HepG2 (cell line): Measurements from ENCODE around the gene NXPH1. TPM values are rescaled to one million over a fixed set of nuclear protein-coding genes. Genes with fewer than 3 reads are reported as not detected.

Experiments used
- ATAC-seq: fragments of 200-7000 bp; cut with Tn5 transposase; 3 replicates; pipeline ENCODE4 v1.9.1; 2020; ENCODE audit warnings: mild to moderate bottlenecking, moderate library complexity
- BruUV-seq: library from RNA; stranded (reverse); fragments of 400-500 nt; replicated peaks from 2 replicates; lab custom pipeline; 2021; lab: Mats Ljungman, UMichigan
- CTCF ChIA-PET: fragments of 300-600 bp; formaldehyde crosslinking; extraction: SDS; loops from one replicate; lab custom pipeline; 2021; ENCODE audit warnings: low total read pairs, inconsistent platforms, low intra/inter-chr PET ratio; lab: Yijun Ruan, JAX
- POLR2A ChIA-PET: fragments of 350-600 bp; sonication (Branson Sonifier 250); formaldehyde crosslinking; loops from one replicate; lab custom pipeline; 2020; ENCODE audit warnings: antibody characterized with exemption, inconsistent platforms; lab: Yijun Ruan, JAX
- DNase-seq: peaks from one replicate; pipeline ENCODE4 v3.0.0-alpha.2; 2015; ENCODE audit warnings: low spot score
- FAIRE-seq: peaks from 3 replicates; lab custom pipeline; 2011; peaks lifted over from hg19 to GRCh38; lab: Jason Lieb, UNC
- H2AFZ ChIP-seq: one replicate; pipeline ENCODE4 v1.6.1; 2011; ENCODE audit warnings: low read length, inconsistent platforms
- H3K27ac ChIP-seq: fragments of 300-600 bp; 3 replicates; pipeline ENCODE4 v1.8.0; 2011; ENCODE audit warnings: mixed run types, mild to moderate bottlenecking, mixed read lengths, low read length, inconsistent platforms; ENCODE audit not compliant: insufficient read depth; ENCODE audit errors: extremely low read length
- H3K27me3 ChIP-seq, 2 experiments: fragments of 200-600 bp in 1 of 2; 2 replicates in 1 of 2; 3 replicates in 1 of 2; pipeline versions ENCODE4 v1.6.0 to v1.8.0; 2011; ENCODE audit warnings: low read length in 2 of 2, mild to moderate bottlenecking in 2 of 2, moderate library complexity in 2 of 2, inconsistent platforms in 1 of 2; ENCODE audit not compliant: insufficient read depth in 2 of 2, control insufficient read depth in 1 of 2
- H3K36me3 ChIP-seq, 2 experiments: fragments of 200-600 bp in 1 of 2; replicated peaks in 1 of 2; 2 replicates in 1 of 2; 3 replicates in 1 of 2; pipeline versions ENCODE4 v1.5.1 to v1.8.0; 2011; ENCODE audit warnings: low read length in 2 of 2, inconsistent platforms in 1 of 2; ENCODE audit not compliant: insufficient read depth in 2 of 2, control insufficient read depth in 1 of 2
- H3K4me1 ChIP-seq: 2 replicates; pipeline ENCODE4 v1.5.1; 2012; ENCODE audit warnings: low read length, inconsistent platforms; ENCODE audit not compliant: insufficient read depth
- H3K4me2 ChIP-seq: 2 replicates; pipeline ENCODE4 v1.6.0; 2011; ENCODE audit warnings: low read depth, low read length, inconsistent platforms
- H3K4me3 ChIP-seq, 3 experiments: fragments of 200-600 bp in 1 of 3; sonication (generic), shearing (Covaris generic) in 1 of 3; replicated peaks in 1 of 3; 2 replicates each; pipeline ENCODE4 v1.5.1; 2011 to 2016; ENCODE audit warnings: low read length in 3 of 3, inconsistent platforms in 2 of 3, low read depth in 2 of 3, mild to moderate bottlenecking in 2 of 3, control low read depth in 1 of 3, mixed read lengths in 1 of 3; ENCODE audit not compliant: insufficient read depth in 1 of 3
- H3K79me2 ChIP-seq: one replicate; pipeline ENCODE4 v1.6.1; 2011; ENCODE audit warnings: low read length, inconsistent platforms; ENCODE audit not compliant: insufficient read depth
- H3K9ac ChIP-seq: 2 replicates; pipeline ENCODE4 v1.6.0; 2011; ENCODE audit warnings: mild to moderate bottlenecking, low read depth, low read length, inconsistent platforms; ENCODE audit not compliant: insufficient read depth
- H3K9me3 ChIP-seq: 2 replicates; pipeline ENCODE4 v1.5.1; 2012; ENCODE audit warnings: mild to moderate bottlenecking, low read length
- H4K20me1 ChIP-seq: 2 replicates; pipeline ENCODE4 v1.6.0; 2011; ENCODE audit warnings: inconsistent platforms, mild to moderate bottlenecking, low read length, moderate library complexity; ENCODE audit not compliant: insufficient read depth
- ZNF124 ChIP-seq: sonication (generic); formaldehyde crosslinking; IDR thresholded peaks from 2 replicates; pipeline ENCODE4 v1.4.0; 2020; ENCODE audit warnings: missing genetic modification reagents
- ZNF160 ChIP-seq: sonication (generic); formaldehyde crosslinking; IDR thresholded peaks from 2 replicates; pipeline ENCODE4 v1.8.0; 2022; ENCODE audit warnings: mild to moderate bottlenecking, inconsistent platforms, missing genetic modification reagents
- ZNF251 ChIP-seq: sonication (generic); formaldehyde crosslinking; IDR thresholded peaks from 2 replicates; pipeline ENCODE4 v1.9.0; 2021; ENCODE audit warnings: mild to moderate bottlenecking, missing genetic modification reagents
- WGBS: methylation state at CpG from one replicate; pipeline ENCODE4 v1.1.6; 2017; ENCODE audit warnings: low lambda C conversion rate; 5-methylcytosine and 5-hydroxymethylcytosine counted together
- in situ Hi-C: cut with HindIII; loops from 2 replicates; pipeline ENCODE4 v1.10.0; 2017; ENCODE audit warnings: low pct_unique_long_range_greater_than_20kb; ENCODE audit not compliant: extremely low pct_ligation_motif_present
- intact Hi-C: fragments of 100-400 bp; cut with micrococcal nuclease; formaldehyde crosslinking; loops from one replicate; pipeline ENCODE4 v1.10.0; 2022; ENCODE audit not compliant: unreplicated experiment
- polyA plus RNA-seq, 8 experiments: library from polyadenylated mRNA; depleted of rRNA in 3 of 8; stranded (reverse) in 7 of 8; unstranded in 1 of 8; fragments of >200 nt; fragmentation: Illumina TruSeq in 4 of 8; extraction: Trizol in 4 of 8; gene quantifications; 2 replicates each; pipeline versions ENCODE4 v1.2.1 to v1.2.3, GENCODE V29; 2011 to 2016; ENCODE audit warnings: low read depth in 4 of 8, missing spikeins in 1 of 8, mixed read lengths in 1 of 8; ENCODE audit not compliant: insufficient read depth in 1 of 8
- total RNA-seq, 5 experiments: library from RNA; depleted of rRNA; stranded (reverse); fragments of >200 nt; fragmentation: Illumina TruSeq; extraction: Trizol; gene quantifications; 2 replicates each; pipeline ENCODE4 v1.2.3, GENCODE V29; 2016; ENCODE audit warnings: low read depth in 1 of 5

Gene NXPH1
- total and polyA plus RNA-seq, 2 of the 13 experiments (the other 11 are each of a cell fraction or from before 2014, with no cell fraction given) = not detected

- no peaks in the 10 kb centered on the region for H3K36me3 ChIP-seq
- ATAC-seq (no peak), FAIRE-seq (no peak), DNase-seq (no peak)
- no peak for TF ChIP-seq ZNF160
- H3K9ac ChIP-seq = no peak overlapping the region
- H3K9me3 ChIP-seq = no peaks in the 10 kb centered on the region
- no peak overlapping the region for H3K4me3 ChIP-seq
- in situ Hi-C loops (no loop called here), intact Hi-C loops (no loop called here)
- H3K27me3 ChIP-seq = no peaks in the 10 kb centered on the region
- H3K79me2 ChIP-seq = no peaks in the 10 kb centered on the region
- no peak overlapping the region for H3K4me2 ChIP-seq
- H2AFZ ChIP-seq = no peak overlapping the region
- ChIA-PET CTCF (no interaction called here), POLR2A (no interaction called here)
- no peak overlapping the region for H3K27ac ChIP-seq
- no peaks in the 10 kb centered on the region for H3K4me1 ChIP-seq
- BruUV-seq = no TSS peak
- no peaks in the 10 kb centered on the region for H4K20me1 ChIP-seq
Observed at GRCh38 chr7:8591289-8591688, 157.9 kb downstream of the NXPH1 start.

DNA sequence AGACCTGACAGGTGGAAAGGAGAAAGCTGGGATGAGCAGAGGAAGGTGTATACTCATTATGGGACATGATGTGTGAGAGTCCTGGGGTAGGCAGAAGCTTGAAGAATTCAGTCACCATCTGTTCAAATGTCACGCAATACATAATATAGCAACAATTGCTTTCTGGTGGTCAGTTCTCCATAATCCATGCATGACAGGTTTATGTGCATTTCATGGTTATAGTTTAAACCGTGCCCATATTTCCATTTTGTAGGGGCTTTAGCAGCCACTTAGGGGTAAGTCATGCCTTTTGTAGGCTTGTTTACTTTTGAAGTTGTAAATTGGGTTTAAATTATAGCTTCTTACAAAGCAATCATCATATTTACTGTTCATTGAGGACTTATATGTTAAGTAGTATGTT is 158.8 kb downstream of the NXPH1 start:
- 27% methylated on average over 2 of the region's 2 CpGs for WGBS
- no peak overlapping the region for H2AFZ ChIP-seq
- in situ Hi-C loops = no loop called here
- no peak for FAIRE-seq
- no peak overlapping the region for H3K27ac ChIP-seq
- no peak for DNase-seq
- no peaks in the 10 kb centered on the region for H3K27me3 ChIP-seq
- ChIA-PET CTCF (no interaction called here), POLR2A (no interaction called here)
- intact Hi-C loops = no loop called here
- no TSS peak for BruUV-seq
- H4K20me1 ChIP-seq = no peaks in the 10 kb centered on the region
- no peak for ATAC-seq
- no peaks in the 10 kb centered on the region for H3K36me3 ChIP-seq
- H3K4me2 ChIP-seq = no peak overlapping the region
- H3K9ac ChIP-seq = no peak overlapping the region
- no peaks in the 10 kb centered on the region for H3K4me1 ChIP-seq
- H3K79me2 ChIP-seq = no peaks in the 10 kb centered on the region
- TF ChIP-seq ZNF124 (CRISPR knock-in tag) (no peak), ZNF251 (CRISPR knock-in tag) (no peak)
- H3K4me3 ChIP-seq = no peak overlapping the region
- no peaks in the 10 kb centered on the region for H3K9me3 ChIP-seq
